Right atrium auricular region (tissue), 2 donors: Measurements from ENCODE around the gene F11. TPM values are rescaled to one million over a fixed set of nuclear protein-coding genes. Genes with fewer than 3 reads are reported as not detected.
"Not testable (repeated sequence)": the region's sequence is repeated elsewhere in the genome, so short reads cannot be mapped to it uniquely, and the experiment has no call there.

Experiments used
- DNase-seq: peaks from one replicate; pipeline ENCODE4 v3.0.0-alpha.2; 2019; ENCODE audit warnings: low spot score
- H3K27ac ChIP-seq, 2 donors: fragments of 200-600 bp; sonication (generic); 1 replicate in 1 of 2; 2 replicates in 1 of 2; pipeline ENCODE4 v1.5.1; 2016 to 2019
- H3K27me3 ChIP-seq, 2 donors: fragments of 200-600 bp; sonication (generic); one replicate each; pipeline versions ENCODE4 v1.5.1 to v1.6.0; 2017 to 2019
- H3K36me3 ChIP-seq: fragments of 200-600 bp; sonication (generic); one replicate; pipeline ENCODE4 v1.5.1; 2016
- H3K4me1 ChIP-seq, 2 donors: fragments of 200-600 bp; sonication (generic); one replicate each; pipeline versions ENCODE4 v1.5.1 to v1.6.0; 2017 to 2019
- H3K4me3 ChIP-seq, 2 donors: fragments of 200-600 bp; sonication (generic); 1 replicate in 1 of 2; 2 replicates in 1 of 2; pipeline ENCODE4 v1.5.1; 2017 to 2019; ENCODE audit warnings: mild to moderate bottlenecking in 1 of 2, moderate library complexity in 1 of 2
- H3K9me3 ChIP-seq, 2 donors: fragments of 200-600 bp; sonication (generic); one replicate each; pipeline ENCODE4 v1.5.1; 2019
- CTCF ChIP-seq, 2 donors: fragments of 200-600 bp; sonication (generic); IDR thresholded peaks; one replicate each; pipeline ENCODE4 v1.5.1; 2019; ENCODE audit warnings: antibody characterized with exemption in 2 of 2
- total RNA-seq, 2 donors: library from RNA; depleted of rRNA; stranded (reverse); fragments of >200 nt; gene quantifications; one replicate each; pipeline ENCODE4 v1.1.0, GENCODE V29; 2016

F11 gene
- total RNA-seq, 2 donors from 2014 or later: not detected

GRCh38 chr4:186307916-186308315 lies 41.9 kb downstream of the F11 start:
- no peaks in the 10 kb centered on the region for H3K4me1 ChIP-seq
- no peak for DNase-seq
- H3K27me3 ChIP-seq: no peaks in the 10 kb centered on the region

GRCh38 chr4:186318481-186318880 lies 52.5 kb downstream of the F11 start:
- Histone ChIP-seq H3K4me1 (no peaks in the 10 kb centered on the region), H3K27me3 (no peaks in the 10 kb centered on the region), H3K36me3 (no peaks in the 10 kb centered on the region), H3K4me3 (no peak overlapping the region), H3K27ac (no peak overlapping the region), H3K9me3 (no peaks in the 10 kb centered on the region)
- no peak for DNase-seq
- no peak for TF ChIP-seq CTCF (IDR thresholded peaks at IDR 0.05)

More at GRCh38 chr4:186307916-186308315, 41.9 kb downstream of the F11 start:
- no peaks in the 10 kb centered on the region for H3K36me3 ChIP-seq
- no peaks in the 10 kb centered on the region for H3K9me3 ChIP-seq
- no peak overlapping the region for H3K4me3 ChIP-seq
- TF ChIP-seq CTCF (IDR thresholded peaks at IDR 0.05): no peak
- H3K27ac ChIP-seq: no peak overlapping the region

GRCh38 chr4:186324660-186325059 lies 58.7 kb downstream of the F11 start:
- not testable (repeated sequence) for H3K4me3 ChIP-seq, H3K4me1 ChIP-seq, H3K9me3 ChIP-seq, DNase-seq, H3K27ac ChIP-seq, H3K27me3 ChIP-seq, H3K36me3 ChIP-seq

- no peaks in the 10 kb centered on the region for H3K27me3 ChIP-seq
- H3K4me3 ChIP-seq: no peak overlapping the region
- no peaks in the 10 kb centered on the region for H3K36me3 ChIP-seq
- H3K4me1 ChIP-seq: no peaks in the 10 kb centered on the region
- no peak for DNase-seq
- no peak for TF ChIP-seq CTCF (IDR thresholded peaks at IDR 0.05)
- peaks cover 0 to under 1% of the 10 kb centered on the region in 2 donors for H3K9me3 ChIP-seq
- H3K27ac ChIP-seq: no peak overlapping the region
Measured at GRCh38 chr4:186326391-186326790, 60.4 kb downstream of the F11 start.

DNA sequence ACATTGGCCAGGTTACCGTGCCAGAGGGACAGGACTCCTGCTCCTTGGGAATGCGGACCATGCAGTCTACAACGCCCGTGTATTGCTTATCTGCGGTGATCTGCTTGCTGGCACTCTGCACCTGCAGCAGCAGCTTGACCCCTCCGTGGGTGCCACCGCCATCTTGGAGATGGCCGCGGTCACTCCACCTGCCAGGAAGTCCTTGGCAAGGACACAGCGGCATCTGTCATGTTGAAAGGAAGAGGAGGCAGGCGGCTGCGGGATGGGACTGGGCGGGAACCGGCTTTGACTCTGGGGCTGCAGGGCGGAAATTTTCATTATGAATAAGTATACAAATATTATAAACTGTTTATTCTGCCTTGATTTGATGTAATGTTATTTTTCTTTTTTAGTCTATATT lies 63.4 kb downstream of the F11 start:
- Histone ChIP-seq H3K27ac (no peak overlapping the region), H3K9me3 (peaks cover 0 to 29% of the 10 kb centered on the region in 2 donors), H3K27me3 (no peaks in the 10 kb centered on the region), H3K4me3 (no peak overlapping the region), H3K36me3 (no peaks in the 10 kb centered on the region), H3K4me1 (no peaks in the 10 kb centered on the region)
- no peak for TF ChIP-seq CTCF (IDR thresholded peaks at IDR 0.05)
- no peak for DNase-seq

DNA sequence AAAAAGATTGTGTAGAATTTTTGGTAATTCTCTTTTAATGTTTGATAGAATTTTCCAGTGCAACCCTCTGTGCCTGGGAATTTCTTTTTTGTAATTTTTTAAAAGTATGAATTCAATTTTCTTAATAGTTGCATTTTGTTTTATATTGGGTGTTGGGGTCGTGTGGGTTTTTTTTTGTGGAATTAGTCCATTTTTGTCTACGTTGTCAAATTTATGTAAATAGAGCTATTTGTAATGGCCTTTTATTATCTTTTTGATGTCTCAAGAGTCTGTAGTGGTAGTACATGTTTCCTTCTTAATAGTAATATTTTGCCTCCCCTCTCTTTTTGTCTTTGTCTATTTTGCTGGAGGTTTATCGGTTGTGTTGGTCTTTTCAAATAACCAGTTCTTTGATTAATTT lies 64.4 kb downstream of the F11 start:
- no peaks in the 10 kb centered on the region for H3K4me1 ChIP-seq
- no peaks in the 10 kb centered on the region for H3K27me3 ChIP-seq
- no peak for TF ChIP-seq CTCF (IDR thresholded peaks at IDR 0.05)
- no peak overlapping the region for H3K27ac ChIP-seq
- no peak overlapping the region for H3K4me3 ChIP-seq
- H3K9me3 ChIP-seq: peaks cover 0 to 29% of the 10 kb centered on the region in 2 donors
- DNase-seq: no peak
- H3K36me3 ChIP-seq: no peaks in the 10 kb centered on the region
